Measurements from ENCODE around the gene SHF. TPM values are rescaled to one million over a fixed set of nuclear protein-coding genes. Genes with fewer than 3 reads are reported as not detected.

Gene SHF
- total RNA-seq, 1 experiment from 2014 or later = 21.7 TPM

DNA sequence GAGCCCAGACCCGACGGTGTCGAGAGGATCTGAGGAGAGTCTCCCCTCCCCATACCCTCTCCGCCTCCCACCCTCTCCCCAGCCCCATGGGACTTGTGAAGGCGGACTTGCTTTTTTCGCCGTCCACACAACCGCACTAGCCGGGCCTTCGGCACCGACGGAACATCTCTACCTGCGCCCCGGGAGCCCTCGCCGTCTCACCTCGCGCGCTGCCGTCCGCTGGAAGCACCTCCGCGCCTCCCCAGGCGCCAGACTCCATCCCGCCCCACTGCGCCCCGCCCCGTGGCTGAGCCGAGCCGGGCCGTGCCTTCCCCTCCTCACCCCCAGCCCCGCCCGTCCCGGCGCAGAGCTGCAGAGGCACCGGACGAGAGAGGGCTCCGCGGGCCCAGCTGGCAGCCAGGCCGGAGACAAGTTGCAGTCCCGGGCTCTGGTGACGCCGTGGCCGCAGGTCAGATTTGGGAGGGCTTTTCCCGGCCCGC is 58.1 kb downstream of the SHF start, which contains the start of the genes DUOX1 and DUOXA1:
Gene DUOX1 (plus strand): TSS at position 344 of the 479 bp plus-strand sequence. CDS start 1,973 bp downstream, outside the sequence.
Gene DUOXA1 (minus strand): TSS at position 229 of the 479 bp plus-strand sequence. CDS start 6,865 bp downstream, outside the sequence.
- Histone ChIP-seq H2BK5ac (ENCODE audit: insufficient read length, low read length) (no peak within 1 kb of the TSS), H3K4me2 (ENCODE audit: insufficient read depth, insufficient read length, low read length) (peak within 1 kb of the TSS; percentile 93), H3K79me2 (ENCODE audit: insufficient read depth, low read length) (no peaks in the 10 kb centered on the region), H4K8ac (replicated peaks; ENCODE audit: insufficient read length, low read depth, low read length) (no peak within 1 kb of the TSS), H3K79me1 (ENCODE audit: insufficient read depth, low read depth, low read length, poor library complexity, severe bottlenecking) (no peaks in the 10 kb centered on the region), H3K4me1 (ENCODE audit: insufficient read depth, low read length) (no peaks in the 10 kb centered on the region), H3K9ac (ENCODE audit: extremely low read depth, insufficient read length, low read length) (no peak within 1 kb of the TSS), H3T11ph (ENCODE audit: low read length) (no peak within 1 kb of the TSS), H3K14ac (ENCODE audit: insufficient read depth, low read length) (no peak within 1 kb of the TSS; the same call in 1 of the 2 replicates), H3K4ac (ENCODE audit: low read depth, low read length) (no peak within 1 kb of the TSS), H2AK5ac (ENCODE audit: insufficient read length, low read length) (no peak within 1 kb of the TSS), H3K27me3 (ENCODE audit: insufficient read depth, low read length) (peaks cover 78% of the 10 kb centered on the region), H2BK12ac (ENCODE audit: insufficient read length, low read depth, low read length) (no peak within 1 kb of the TSS), H3K23ac (ENCODE audit: insufficient read length, low read depth, low read length) (no peak within 1 kb of the TSS), H4K91ac (ENCODE audit: insufficient read length, low read depth, low read length) (no peak within 1 kb of the TSS), H3K23me2 (ENCODE audit: insufficient read length, low read depth, low read length, poor library complexity, severe bottlenecking) (peaks cover 11% of the 10 kb centered on the region), H4K20me1 (ENCODE audit: control insufficient read depth, insufficient read depth, insufficient read length) (no peaks in the 10 kb centered on the region), H2AFZ (ENCODE audit: low read length) (no peak within 1 kb of the TSS), H4K5ac (ENCODE audit: insufficient read length, low read depth, low read length) (no peak within 1 kb of the TSS), H3K9me3 (ENCODE audit: control insufficient read depth, low read depth, low read length) (no peaks in the 10 kb centered on the region), H2BK15ac (ENCODE audit: low read depth, low read length) (no peak within 1 kb of the TSS; the same call in 1 of the 2 replicates), H2BK120ac (ENCODE audit: low read depth, low read length, poor library complexity, severe bottlenecking) (no peak within 1 kb of the TSS), H3K18ac (ENCODE audit: insufficient read length, low read depth, low read length) (peak within 1 kb of the TSS; percentile 56), H3K56ac (ENCODE audit: insufficient read length, low read depth, low read length) (no peak within 1 kb of the TSS), H3K27ac (ENCODE audit: insufficient read length, low read depth, low read length) (no peak within 1 kb of the TSS), H2BK20ac (ENCODE audit: low read depth, low read length, poor library complexity, severe bottlenecking) (no peak within 1 kb of the TSS)
- no CpG with 5 or more reads among the region's 46 CpGs for WGBS (ENCODE audit: extremely low coverage, insufficient read length, low lambda C conversion rate)
- Mint-ChIP-seq H3K4me3 (peak within 1 kb of the TSS; percentile 70 to 79), H3K27ac (no peak within 1 kb of the TSS), H3K27me3 (ENCODE audit: low read depth) (peaks cover 98% of the 10 kb centered on the region), H3K9me3 (no peaks in the 10 kb centered on the region), H3K36me3 (ENCODE audit: insufficient read depth in 1 of 3, low read depth in 3 of 3) (peaks cover 0 to 1% (median 0%) of the 10 kb centered on the region in 3 experiments; a peak in 1 of 7 replicates), H3K4me1 (peaks cover 9 to 11% of the 10 kb centered on the region in 2 experiments)
- TF ChIP-seq, protein P1, sequence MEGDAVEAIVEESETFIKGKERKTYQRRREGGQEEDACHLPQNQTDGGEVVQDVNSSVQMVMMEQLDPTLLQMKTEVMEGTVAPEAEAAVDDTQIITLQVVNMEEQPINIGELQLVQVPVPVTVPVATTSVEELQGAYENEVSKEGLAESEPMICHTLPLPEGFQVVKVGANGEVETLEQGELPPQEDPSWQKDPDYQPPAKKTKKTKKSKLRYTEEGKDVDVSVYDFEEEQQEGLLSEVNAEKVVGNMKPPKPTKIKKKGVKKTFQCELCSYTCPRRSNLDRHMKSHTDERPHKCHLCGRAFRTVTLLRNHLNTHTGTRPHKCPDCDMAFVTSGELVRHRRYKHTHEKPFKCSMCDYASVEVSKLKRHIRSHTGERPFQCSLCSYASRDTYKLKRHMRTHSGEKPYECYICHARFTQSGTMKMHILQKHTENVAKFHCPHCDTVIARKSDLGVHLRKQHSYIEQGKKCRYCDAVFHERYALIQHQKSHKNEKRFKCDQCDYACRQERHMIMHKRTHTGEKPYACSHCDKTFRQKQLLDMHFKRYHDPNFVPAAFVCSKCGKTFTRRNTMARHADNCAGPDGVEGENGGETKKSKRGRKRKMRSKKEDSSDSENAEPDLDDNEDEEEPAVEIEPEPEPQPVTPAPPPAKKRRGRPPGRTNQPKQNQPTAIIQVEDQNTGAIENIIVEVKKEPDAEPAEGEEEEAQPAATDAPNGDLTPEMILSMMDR (conservative IDR thresholded peaks at IDR 0.05) = no peak
- DNase-seq = peak; percentile 73
